ENCODE data around the gene RASGRP4.
"Not testable (repeated sequence)": the region's sequence is repeated elsewhere in the genome, so short reads cannot be mapped to it uniquely, and the experiment has no call there.

The RASGRP4 gene

GRCh38 chr19:38375748-38376147 is 50.3 kb downstream of the RASGRP4 start:
- in situ Hi-C loops (cut with HindIII; ENCODE audit: low sequenced_read_pairs) = no loop called here

DNA sequence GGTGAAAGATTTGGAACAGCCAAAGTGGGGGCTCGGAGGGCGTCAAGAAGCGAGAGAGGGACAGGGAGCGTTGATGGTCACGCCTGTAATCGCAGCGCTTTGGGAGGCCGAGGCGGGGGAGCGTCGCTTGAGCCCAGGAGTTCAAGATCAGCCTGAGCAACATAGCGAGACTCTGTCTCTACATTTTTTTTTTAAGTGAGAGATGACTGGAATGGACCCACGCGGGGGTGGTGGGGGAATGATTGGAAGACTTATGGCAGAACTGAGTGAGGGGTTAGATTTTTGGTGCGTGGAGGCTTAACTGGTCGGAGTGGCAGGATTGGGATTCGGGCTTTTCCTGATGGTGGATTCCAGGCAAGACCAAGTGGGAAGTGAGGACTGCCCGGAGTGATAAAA is 50.9 kb downstream of the RASGRP4 start:
- in situ Hi-C loops (cut with HindIII; ENCODE audit: low sequenced_read_pairs) = no loop called here

DNA sequence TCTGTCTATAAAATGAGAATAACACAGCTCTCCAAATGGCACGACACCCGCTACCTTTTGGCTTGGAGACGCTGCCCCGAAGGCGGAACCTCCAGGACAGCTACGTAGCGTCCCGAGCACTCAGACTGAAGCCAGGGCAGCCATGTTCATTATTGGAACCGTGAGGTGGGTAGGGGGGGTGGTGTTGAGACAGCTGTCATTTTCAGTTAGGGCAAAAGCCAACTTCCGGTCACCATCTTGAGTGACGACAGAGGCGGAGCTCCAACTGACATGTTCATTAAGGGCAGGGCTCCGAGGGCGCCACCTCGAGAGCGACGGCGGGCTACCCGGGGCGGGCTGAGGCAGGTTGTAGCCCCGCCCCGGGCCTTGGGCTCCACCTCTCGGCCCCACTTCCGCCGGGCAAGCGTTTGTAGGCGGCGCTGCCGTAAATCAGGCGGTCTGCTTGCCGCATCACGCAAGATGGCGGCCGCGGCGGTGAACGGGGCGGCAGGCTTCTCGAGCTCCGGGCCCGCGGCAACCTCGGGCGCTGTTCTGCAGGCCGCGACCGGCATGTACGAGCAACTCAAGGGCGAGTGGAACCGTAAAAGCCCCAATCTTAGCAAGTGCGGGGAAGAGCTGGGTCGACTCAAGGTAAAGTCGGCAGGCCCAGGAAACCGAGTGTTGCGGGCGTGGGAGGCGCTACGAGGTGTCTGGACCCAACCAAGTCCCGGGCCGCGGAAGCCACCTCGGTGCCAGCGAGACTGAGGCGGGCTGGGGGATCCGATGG is 51.5 kb downstream of the RASGRP4 start, which contains the start of gene PSMD8:
TSS of gene PSMD8 (plus strand) at position 240 of the 766 bp plus-strand sequence. CDS start at position 271, 31 bp downstream.
- in situ Hi-C loops (cut with HindIII; ENCODE audit: low sequenced_read_pairs) = no loop called here

DNA sequence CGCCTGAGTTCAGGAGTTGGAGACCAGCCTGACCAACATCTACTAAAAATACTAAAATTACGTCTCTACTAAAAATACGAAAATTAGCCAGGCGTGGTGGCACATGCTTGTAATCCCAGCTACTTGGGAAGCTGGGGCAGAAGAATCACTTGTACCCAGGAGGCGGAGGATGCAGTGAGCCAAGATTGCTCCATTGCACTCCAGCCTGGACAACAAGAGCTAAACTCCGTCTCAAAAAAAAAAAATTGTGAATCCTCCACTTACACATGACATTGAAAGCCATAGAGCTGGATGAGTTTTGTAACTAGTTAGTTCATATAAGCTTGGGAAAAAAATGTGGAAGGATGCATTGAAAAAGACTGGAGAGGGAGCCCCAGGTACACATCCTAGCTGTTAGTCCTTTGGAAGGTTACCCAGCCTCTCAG is 52.1 kb downstream of the RASGRP4 start:
- in situ Hi-C loops (cut with HindIII; ENCODE audit: low sequenced_read_pairs) = no loop called here

GRCh38 chr19:38371081-38371480 is 54.9 kb downstream of the RASGRP4 start:
- in situ Hi-C loops (cut with HindIII; ENCODE audit: low sequenced_read_pairs) = no loop called here

- in situ Hi-C loops (cut with HindIII; ENCODE audit: low sequenced_read_pairs) = no loop called here
These were observed 55.7 kb downstream of the RASGRP4 start for GRCh38 chr19:38370299-38370698.

DNA sequence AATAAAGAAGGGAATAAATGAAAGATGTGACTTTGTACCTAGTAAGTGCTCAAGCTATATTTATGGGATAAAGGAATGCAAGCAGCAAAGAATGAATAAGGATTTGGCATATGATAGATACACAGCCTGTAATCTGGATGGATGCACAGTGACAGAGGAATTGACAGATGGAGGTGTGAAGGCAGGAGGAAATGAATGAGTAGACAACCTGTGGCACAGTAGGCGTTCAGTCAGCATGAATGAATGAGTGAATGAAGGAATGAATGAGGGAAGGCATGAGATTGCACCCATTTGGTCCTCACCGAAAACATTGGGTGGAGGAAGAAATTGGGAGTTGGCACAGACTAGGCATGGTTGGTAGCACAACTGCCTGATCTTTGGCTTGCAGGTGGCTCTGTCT is 56.4 kb downstream of the RASGRP4 start:
- in situ Hi-C loops (cut with HindIII; ENCODE audit: low sequenced_read_pairs) = no loop called here

GRCh38 chr19:38367041-38367440 is 59.0 kb downstream of the RASGRP4 start:
- in situ Hi-C loops (cut with HindIII; ENCODE audit: low sequenced_read_pairs) = no loop called here

DNA sequence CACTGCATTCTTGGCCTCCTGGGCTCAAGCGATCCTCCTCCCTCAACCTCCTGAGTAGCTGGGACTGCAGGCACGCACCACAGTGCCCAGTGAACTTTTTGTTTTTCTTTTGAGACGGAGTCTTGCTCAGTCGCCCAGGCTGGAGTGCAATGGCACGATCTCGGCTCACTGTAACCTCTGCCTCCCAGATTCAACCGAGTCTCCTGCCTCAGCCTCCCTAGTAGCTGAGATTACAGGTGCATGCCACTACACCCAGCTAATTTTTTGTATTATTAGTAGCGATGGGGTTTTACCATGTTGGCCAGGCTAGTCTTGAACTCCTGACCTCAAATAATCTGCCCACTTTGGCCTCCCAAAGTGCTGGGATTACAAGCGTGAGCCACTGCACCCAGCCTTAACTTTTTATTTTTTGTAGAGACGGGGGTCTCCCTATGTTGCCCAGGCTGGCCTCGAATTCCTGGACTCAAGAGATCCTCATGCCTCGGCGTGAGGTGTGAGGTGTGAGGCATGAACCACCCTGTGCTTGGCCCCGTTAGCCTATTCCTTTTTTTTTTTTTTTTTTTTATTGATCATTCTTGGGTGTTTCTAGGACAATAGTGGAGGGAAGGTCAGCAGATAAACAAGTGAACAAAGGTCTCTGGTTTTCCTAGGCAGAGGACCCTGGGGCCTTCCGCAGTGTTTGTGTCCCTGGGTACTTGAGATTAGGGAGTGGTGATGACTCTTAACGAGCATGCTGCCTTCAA is 62.9 kb downstream of the RASGRP4 start:
- in situ Hi-C loops (cut with HindIII; ENCODE audit: low sequenced_read_pairs) = not testable (repeated sequence)

DNA sequence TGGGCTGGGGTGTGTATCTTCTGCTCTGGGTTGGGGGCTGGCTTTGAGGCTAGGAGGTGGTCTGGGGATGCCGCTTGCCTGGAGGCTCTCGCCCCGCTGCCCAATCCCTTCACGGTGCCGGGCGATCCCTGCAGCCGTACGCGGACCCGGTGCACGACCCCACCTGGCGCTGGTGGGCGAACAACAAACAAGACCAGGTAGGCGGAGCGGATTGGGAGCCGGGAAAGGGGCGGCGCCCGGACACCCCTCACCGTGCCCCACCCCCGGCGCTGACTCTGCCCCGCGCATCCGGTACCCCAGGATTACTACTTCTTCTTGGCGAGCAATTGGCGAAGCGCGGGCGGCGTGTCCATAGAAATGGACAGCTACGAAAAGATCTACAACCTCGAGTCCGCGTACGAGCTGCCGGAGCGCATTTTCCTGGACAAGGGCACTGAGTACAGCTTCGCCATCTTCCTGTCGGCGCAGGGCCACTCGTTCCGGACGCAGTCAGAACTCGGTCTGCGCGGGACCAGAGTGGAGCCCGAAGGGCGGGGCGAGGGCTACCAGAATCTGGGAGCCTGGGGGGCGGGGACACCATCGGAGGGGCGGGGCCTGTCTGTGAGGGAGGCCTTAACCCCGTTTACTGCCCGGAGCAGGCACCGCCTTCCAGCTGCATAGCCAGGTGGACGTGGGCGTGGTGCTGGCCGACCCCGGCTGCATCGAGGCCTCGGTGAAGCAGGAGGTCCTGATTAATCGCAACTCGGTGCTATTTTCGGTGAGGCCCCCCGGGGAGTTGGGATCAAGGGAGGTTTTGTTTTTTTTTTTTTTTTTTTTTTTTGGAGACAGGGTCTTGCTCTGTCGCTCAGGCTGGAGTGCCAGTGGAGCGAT is 63.7 kb downstream of the RASGRP4 start:
- in situ Hi-C loops (cut with HindIII; ENCODE audit: low sequenced_read_pairs) = no loop called here

DNA sequence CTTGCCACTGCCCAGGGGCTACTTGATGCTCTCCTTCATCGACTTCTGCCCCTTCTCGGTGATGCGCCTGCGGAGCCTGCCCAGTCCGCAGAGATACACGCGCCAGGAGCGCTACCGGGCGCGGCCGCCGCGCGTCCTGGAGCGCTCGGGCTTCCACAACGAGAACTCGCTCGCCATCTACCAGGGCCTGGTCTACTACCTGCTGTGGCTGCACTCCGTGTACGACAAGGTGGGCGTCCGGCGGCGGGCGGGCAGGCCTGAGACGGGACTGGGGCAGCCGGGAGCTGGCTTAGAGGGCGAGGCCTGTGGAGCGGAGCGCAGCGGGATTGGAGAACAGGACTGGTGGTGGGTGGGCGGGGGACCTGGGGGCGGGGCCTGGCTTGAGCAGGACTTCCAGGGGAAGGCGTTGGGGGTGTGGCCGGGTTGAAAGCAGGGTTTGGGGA is 64.4 kb downstream of the RASGRP4 start:
- in situ Hi-C loops (cut with HindIII; ENCODE audit: low sequenced_read_pairs) = no loop called here

- in situ Hi-C loops (cut with HindIII; ENCODE audit: low sequenced_read_pairs) = no loop called here
These were observed 65.0 kb downstream of the RASGRP4 start for GRCh38 chr19:38360839-38361631.

DNA sequence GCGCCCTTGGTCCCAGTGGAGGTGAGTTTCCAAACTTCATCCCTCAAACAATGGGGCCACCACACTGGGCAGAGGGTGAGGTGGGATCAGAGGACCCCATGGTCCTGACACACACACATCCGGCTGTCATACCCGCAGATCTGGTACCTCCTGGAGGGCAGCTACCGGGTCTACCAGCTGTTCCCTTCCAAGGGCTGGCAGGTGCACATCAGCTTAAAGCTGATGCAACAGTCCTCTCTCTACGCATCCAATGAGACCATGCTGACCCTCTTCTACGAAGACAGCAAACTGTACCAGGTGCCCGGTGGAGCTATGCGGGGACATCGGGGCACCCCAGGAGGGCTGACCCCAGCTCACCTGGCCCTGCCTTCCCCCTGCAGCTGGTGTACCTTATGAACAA is 65.7 kb downstream of the RASGRP4 start:
- in situ Hi-C loops (cut with HindIII; ENCODE audit: low sequenced_read_pairs) = no loop called here

DNA sequence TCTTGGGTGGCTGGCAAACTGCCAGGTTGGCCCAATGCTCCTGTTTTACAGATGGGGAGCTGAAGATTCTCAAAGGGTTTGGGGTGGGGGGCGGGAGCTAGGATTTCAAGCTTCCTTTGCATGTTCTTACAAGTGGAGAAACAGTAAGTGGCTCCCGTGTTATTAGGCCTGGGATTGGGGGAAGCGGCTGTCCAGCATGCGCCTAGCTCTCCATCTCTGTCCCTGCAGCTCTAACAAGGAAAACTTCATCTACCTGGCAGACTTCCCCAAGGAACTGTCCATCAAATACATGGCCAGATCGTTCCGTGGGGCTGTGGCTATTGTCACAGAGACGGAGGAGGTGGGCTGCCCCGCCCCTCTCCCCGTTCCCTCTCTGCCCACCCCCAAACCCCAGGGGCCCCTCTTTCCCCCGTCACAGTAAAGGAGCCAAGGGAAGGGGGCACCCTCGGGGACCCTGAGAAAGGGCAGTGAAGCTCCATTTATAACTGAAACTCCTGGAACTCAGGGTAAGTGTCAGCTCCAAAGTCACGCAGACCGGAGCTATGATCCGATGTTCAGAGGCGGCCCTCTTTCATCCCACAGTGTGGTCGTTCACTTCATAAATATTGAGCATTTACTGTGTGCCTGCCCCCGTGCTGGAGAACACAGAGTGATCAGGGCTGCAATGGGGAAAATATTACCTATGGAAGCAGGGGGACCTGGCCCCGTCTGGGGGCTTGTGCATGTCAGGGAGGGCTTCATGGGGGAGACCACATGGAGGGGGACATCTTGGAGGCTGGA is 66.6 kb downstream of the RASGRP4 start:
- in situ Hi-C loops (cut with HindIII; ENCODE audit: low sequenced_read_pairs) = loop anchor here (5.0 kb wide), 3 partner anchors 92 to 168 kb away; no protein-coding TSS in a partner anchor
